A673 (cell line): ENCODE measurements around the gene PSG4.
"Not testable (repeated sequence)": the region's sequence is repeated elsewhere in the genome, so short reads cannot be mapped to it uniquely, and the experiment has no call there.

Experiments used
- CTCF ChIP-seq: fragments of 300-800, 200-600 bp; sonication (generic); conservative IDR thresholded peaks from 2 replicates; pipeline ENCODE4 v1.5.1; 2017; ENCODE audit warnings: low read depth, mild to moderate bottlenecking, antibody characterized with exemption, low read length, moderate library complexity, mixed read lengths
- EZH2 ChIP-seq: fragments of 200-600 bp; sonication (generic); IDR thresholded peaks from 2 replicates; pipeline ENCODE4 v1.6.1; 2017; ENCODE audit warnings: borderline replicate concordance, low read depth, mild to moderate bottlenecking, mixed read lengths, antibody characterized with exemption, low read length; ENCODE audit not compliant: poor library complexity, severe bottlenecking

- not testable (repeated sequence) for TF ChIP-seq CTCF, EZH2
Observed at GRCh38 chr19:43205471-43206105, at the start of gene PSG4.
